Trophoblast cell (in vitro differentiated cells and primary cell): ENCODE data around the gene CDCP1.

Experiments
- DNase-seq, 2 donors: peaks; one replicate each; pipeline ENCODE4 v3.0.0-alpha.2; 2016
- H2AFZ ChIP-seq: 2 replicates; pipeline ENCODE4 v1.6.1; 2013; ENCODE audit warnings: low read length, moderate library complexity, mild to moderate bottlenecking; ENCODE audit not compliant: insufficient read depth, poor library complexity
- H2AK5ac ChIP-seq: 2 replicates; pipeline ENCODE4 v1.6.1; 2013; ENCODE audit warnings: mild to moderate bottlenecking, low read length
- H2BK120ac ChIP-seq: 2 replicates; pipeline ENCODE4 v1.6.1; 2013; ENCODE audit warnings: low read length, mild to moderate bottlenecking, moderate library complexity; ENCODE audit not compliant: insufficient read depth, poor library complexity
- H2BK12ac ChIP-seq: 2 replicates; pipeline ENCODE4 v1.6.1; 2013; ENCODE audit warnings: mild to moderate bottlenecking, low read length, moderate library complexity
- H2BK5ac ChIP-seq: 2 replicates; pipeline ENCODE4 v1.6.1; 2013; ENCODE audit warnings: low read length, low read depth, moderate library complexity, mild to moderate bottlenecking; ENCODE audit not compliant: poor library complexity
- H3K14ac ChIP-seq: 2 replicates; pipeline ENCODE4 v1.6.1; 2013; ENCODE audit warnings: mild to moderate bottlenecking, low read length
- H3K18ac ChIP-seq: 2 replicates; pipeline ENCODE4 v1.6.1; 2013; ENCODE audit warnings: mild to moderate bottlenecking, low read length
- H3K23ac ChIP-seq: 2 replicates; pipeline ENCODE4 v1.6.1; 2013; ENCODE audit warnings: low read length
- H3K27ac ChIP-seq: 2 replicates; pipeline ENCODE4 v1.5.1; 2013; ENCODE audit warnings: low read depth, mild to moderate bottlenecking, inconsistent platforms, low read length, moderate library complexity
- H3K27me3 ChIP-seq: 2 replicates; pipeline ENCODE4 v1.6.1; 2013; ENCODE audit warnings: inconsistent platforms, mild to moderate bottlenecking, low read length, moderate library complexity; ENCODE audit not compliant: insufficient read depth
- H3K36me3 ChIP-seq, 2 experiments: 1 replicate in 1 of 2; 2 replicates in 1 of 2; pipeline ENCODE4 v1.6.1; 2013; ENCODE audit warnings: low read length in 2 of 2, mild to moderate bottlenecking in 2 of 2, moderate library complexity in 1 of 2; ENCODE audit not compliant: insufficient read depth in 2 of 2, control insufficient read depth in 1 of 2
- H3K4ac ChIP-seq: 2 replicates; pipeline ENCODE4 v1.6.1; 2013; ENCODE audit warnings: low read depth, mild to moderate bottlenecking, low read length, moderate library complexity
- H3K4me1 ChIP-seq, 2 experiments: 1 replicate in 1 of 2; 2 replicates in 1 of 2; pipeline ENCODE4 v1.6.1; 2013; ENCODE audit warnings: low read length in 2 of 2, mild to moderate bottlenecking in 2 of 2, moderate library complexity in 1 of 2; ENCODE audit not compliant: insufficient read depth in 2 of 2, control insufficient read depth in 1 of 2
- H3K4me2 ChIP-seq: 2 replicates; pipeline ENCODE4 v1.6.1; 2013; ENCODE audit warnings: inconsistent platforms, mild to moderate bottlenecking, low read length, moderate library complexity
- H3K4me3 ChIP-seq: 2 replicates; pipeline ENCODE4 v1.5.1; 2013; ENCODE audit warnings: mild to moderate bottlenecking, low read depth, low read length, inconsistent platforms
- H3K79me1 ChIP-seq: one replicate; pipeline ENCODE4 v1.6.1; 2013; ENCODE audit warnings: low read length
- H3K79me2 ChIP-seq: 2 replicates; pipeline ENCODE4 v1.6.1; 2013; ENCODE audit warnings: low read length, mild to moderate bottlenecking; ENCODE audit not compliant: control insufficient read depth, insufficient read depth, poor library complexity
- H3K9ac ChIP-seq: 2 replicates; pipeline ENCODE4 v1.6.1; 2013; ENCODE audit warnings: mild to moderate bottlenecking, low read length
- H3K9me3 ChIP-seq: 2 replicates; pipeline ENCODE4 v1.6.1; 2013; ENCODE audit warnings: low read depth, mild to moderate bottlenecking, control low read depth, inconsistent platforms, low read length; ENCODE audit not compliant: insufficient read depth
- H4K12ac ChIP-seq: 2 replicates; pipeline ENCODE4 v1.6.1; 2013; ENCODE audit warnings: low read depth, mild to moderate bottlenecking, low read length, moderate library complexity
- H4K8ac ChIP-seq: 2 replicates; pipeline ENCODE4 v1.6.1; 2013; ENCODE audit warnings: low read depth, mild to moderate bottlenecking, low read length, moderate library complexity
- H4K91ac ChIP-seq: one replicate; pipeline ENCODE4 v1.6.1; 2013; ENCODE audit warnings: low read depth, mild to moderate bottlenecking, low read length, moderate library complexity
- WGBS: extraction: QIAGEN DNeasy Blood & Tissue Kit; methylation state at CpG from one replicate; pipeline ENCODE4 v1.1.7; 2013; ENCODE audit warnings: missing lambda C conversion rate; ENCODE audit not compliant: insufficient read length, insufficient coverage; ENCODE audit errors: extremely low coverage; 5-methylcytosine and 5-hydroxymethylcytosine counted together

The CDCP1 gene

GRCh38 chr3:45154641-45155147 lies 8.5 kb upstream of the CDCP1 start:
- Histone ChIP-seq H3K4me3 (no peak overlapping the region), H3K27ac (no peak overlapping the region), H3K4ac (no peak overlapping the region), H3K36me3 (no peaks in the 10 kb centered on the region), H2BK5ac (no peak overlapping the region), H3K79me1 (no peaks in the 10 kb centered on the region), H3K9me3 (no peaks in the 10 kb centered on the region), H3K4me2 (no peak overlapping the region), H3K23ac (no peak overlapping the region), H3K14ac (no peak overlapping the region), H3K79me2 (no peaks in the 10 kb centered on the region), H3K4me1 (no peaks in the 10 kb centered on the region), H3K9ac (no peak overlapping the region), H4K91ac (no peak overlapping the region), H2AK5ac (no peak overlapping the region), H2BK12ac (no peak overlapping the region), H3K18ac (no peak overlapping the region), H3K27me3 (no peaks in the 10 kb centered on the region), H2BK120ac (no peak overlapping the region), H4K12ac (no peak overlapping the region), H2AFZ (no peak overlapping the region), H4K8ac (no peak overlapping the region)
- no CpG with 5 or more reads among the region's 6 CpGs for WGBS
- no peak for DNase-seq

GRCh38 chr3:45153658-45154437 lies 7.7 kb upstream of the CDCP1 start:
- no peak overlapping the region for H2AK5ac ChIP-seq
- no peak overlapping the region for H4K12ac ChIP-seq
- H3K14ac ChIP-seq: no peak overlapping the region
- H3K4ac ChIP-seq: no peak overlapping the region
- no peak overlapping the region for H2BK5ac ChIP-seq
- no peak overlapping the region for H2AFZ ChIP-seq
- no peak overlapping the region for H4K91ac ChIP-seq
- no peak overlapping the region for H2BK12ac ChIP-seq
- no peaks in the 10 kb centered on the region for H3K79me1 ChIP-seq
- no peak overlapping the region for H2BK120ac ChIP-seq
- no peak overlapping the region for H4K8ac ChIP-seq
- H3K27me3 ChIP-seq: no peaks in the 10 kb centered on the region
- H3K4me3 ChIP-seq: no peak overlapping the region
- WGBS: no CpG with 5 or more reads among the region's 5 CpGs
- no peaks in the 10 kb centered on the region for H3K9me3 ChIP-seq
- H3K9ac ChIP-seq: no peak overlapping the region
- no peaks in the 10 kb centered on the region for H3K4me1 ChIP-seq
- no peaks in the 10 kb centered on the region for H3K36me3 ChIP-seq
- no peak for DNase-seq
- H3K79me2 ChIP-seq: no peaks in the 10 kb centered on the region
- H3K27ac ChIP-seq: no peak overlapping the region
- no peak overlapping the region for H3K4me2 ChIP-seq
- no peak overlapping the region for H3K18ac ChIP-seq
- no peak overlapping the region for H3K23ac ChIP-seq

- WGBS: no CpG with 5 or more reads among the region's 1 CpG
Measured at GRCh38 chr3:45152307-45152706, 6.1 kb upstream of the CDCP1 start.

GRCh38 chr3:45151100-45151499 lies 4.9 kb upstream of the CDCP1 start:
- Histone ChIP-seq H3K79me2 (peaks cover under 1% of the 10 kb centered on the region), H2BK12ac (no peak overlapping the region), H4K8ac (no peak overlapping the region), H3K14ac (no peak overlapping the region), H4K12ac (no peak overlapping the region), H3K4me3 (no peak overlapping the region), H3K4ac (no peak overlapping the region), H3K23ac (no peak overlapping the region), H3K9ac (no peak overlapping the region), H3K27ac (no peak overlapping the region), H4K91ac (no peak overlapping the region), H2BK5ac (no peak overlapping the region), H3K36me3 (no peaks in the 10 kb centered on the region), H2AFZ (no peak overlapping the region), H3K9me3 (no peaks in the 10 kb centered on the region), H3K4me2 (no peak overlapping the region), H3K27me3 (peaks cover under 1% of the 10 kb centered on the region), H2AK5ac (no peak overlapping the region), H3K79me1 (no peaks in the 10 kb centered on the region), H3K18ac (no peak overlapping the region), H2BK120ac (no peak overlapping the region), H3K4me1 (peaks cover 0 to 1% of the 10 kb centered on the region in 2 experiments)
- no peak for DNase-seq
- WGBS: no CpG with 5 or more reads among the region's 2 CpGs

More at GRCh38 chr3:45152307-45152706, 6.1 kb upstream of the CDCP1 start:
- no peak overlapping the region for H3K4me3 ChIP-seq
- H3K4ac ChIP-seq: no peak overlapping the region
- H3K36me3 ChIP-seq: no peaks in the 10 kb centered on the region
- H2BK120ac ChIP-seq: no peak overlapping the region
- H2BK12ac ChIP-seq: no peak overlapping the region
- H3K4me2 ChIP-seq: no peak overlapping the region
- no peaks in the 10 kb centered on the region for H3K79me2 ChIP-seq
- H2AFZ ChIP-seq: no peak overlapping the region
- no peak overlapping the region for H3K9ac ChIP-seq
- no peak overlapping the region for H3K23ac ChIP-seq
- H3K4me1 ChIP-seq: no peaks in the 10 kb centered on the region
- no peak overlapping the region for H3K27ac ChIP-seq
- no peak overlapping the region for H4K8ac ChIP-seq
- H3K79me1 ChIP-seq: no peaks in the 10 kb centered on the region
- DNase-seq: no peak
- H3K27me3 ChIP-seq: no peaks in the 10 kb centered on the region
- H4K12ac ChIP-seq: no peak overlapping the region
- H2AK5ac ChIP-seq: no peak overlapping the region
- H3K18ac ChIP-seq: no peak overlapping the region
- no peak overlapping the region for H2BK5ac ChIP-seq
- no peak overlapping the region for H3K14ac ChIP-seq
- H4K91ac ChIP-seq: no peak overlapping the region
- no peaks in the 10 kb centered on the region for H3K9me3 ChIP-seq
